Measurements from ENCODE around the gene PRKAG1.

GRCh38 chr12:48980953-48981756 lies 37.4 kb downstream of the PRKAG1 start:
- TF ChIP-seq, protein P1, sequence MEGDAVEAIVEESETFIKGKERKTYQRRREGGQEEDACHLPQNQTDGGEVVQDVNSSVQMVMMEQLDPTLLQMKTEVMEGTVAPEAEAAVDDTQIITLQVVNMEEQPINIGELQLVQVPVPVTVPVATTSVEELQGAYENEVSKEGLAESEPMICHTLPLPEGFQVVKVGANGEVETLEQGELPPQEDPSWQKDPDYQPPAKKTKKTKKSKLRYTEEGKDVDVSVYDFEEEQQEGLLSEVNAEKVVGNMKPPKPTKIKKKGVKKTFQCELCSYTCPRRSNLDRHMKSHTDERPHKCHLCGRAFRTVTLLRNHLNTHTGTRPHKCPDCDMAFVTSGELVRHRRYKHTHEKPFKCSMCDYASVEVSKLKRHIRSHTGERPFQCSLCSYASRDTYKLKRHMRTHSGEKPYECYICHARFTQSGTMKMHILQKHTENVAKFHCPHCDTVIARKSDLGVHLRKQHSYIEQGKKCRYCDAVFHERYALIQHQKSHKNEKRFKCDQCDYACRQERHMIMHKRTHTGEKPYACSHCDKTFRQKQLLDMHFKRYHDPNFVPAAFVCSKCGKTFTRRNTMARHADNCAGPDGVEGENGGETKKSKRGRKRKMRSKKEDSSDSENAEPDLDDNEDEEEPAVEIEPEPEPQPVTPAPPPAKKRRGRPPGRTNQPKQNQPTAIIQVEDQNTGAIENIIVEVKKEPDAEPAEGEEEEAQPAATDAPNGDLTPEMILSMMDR (IDR thresholded peaks at IDR 0.05; ENCODE audit: borderline replicate concordance, extremely low read depth, low read length, poor library complexity, severe bottlenecking) = no peak
- no peak for TF ChIP-seq EZH2 (IDR thresholded peaks at IDR 0.05; ENCODE audit: borderline replicate concordance, low read depth, low read length, severe bottlenecking)

Data from DND-41 (cell line).